SK-N-SH treated with all-trans-retinoic acid at 6 μM for 48 hours (cell line): ENCODE measurements around the gene CCDC85B.

ENCODE experiments used
- ARNTL ChIP-seq: fragments of 450-650 bp; formaldehyde crosslinking; IDR thresholded peaks from 2 replicates; pipeline ENCODE4 v1.5.0; 2020; ENCODE audit warnings: low read depth, mild to moderate bottlenecking, moderate library complexity, borderline replicate concordance
- ISL1 ChIP-seq: fragments of 250-450 bp; sonication (Bioruptor Pico); IDR thresholded peaks from 2 replicates; pipeline ENCODE4 v2.1.2; 2022; ENCODE audit warnings: mild to moderate bottlenecking, moderate library complexity
- ZFP3 ChIP-seq: fragments of 250-450 bp; sonication (Bioruptor Pico); IDR thresholded peaks from 2 replicates; pipeline ENCODE4 v1.5.0; 2020; ENCODE audit warnings: mild to moderate bottlenecking, moderate library complexity

GRCh38 chr11:65921033-65921555 lies 30.6 kb downstream of the CCDC85B start:
- TF ChIP-seq ZFP3 (CRISPR knock-in tag) (no peak), ISL1 (CRISPR knock-in tag) (no peak), ARNTL (CRISPR knock-in tag) (no peak)
